Liver (tissue), 3 donors: Measurements from ENCODE around the gene FRMPD4.

Experiments used
- EGR1 ChIP-seq, 2 donors: IDR thresholded peaks; 2 replicates each; pipeline ENCODE4 v1.6.1; 2016 to 2018; ENCODE audit warnings: antibody characterized with exemption in 2 of 2, low read depth in 2 of 2
- GABPA ChIP-seq, 2 donors: IDR thresholded peaks in 1 of 2; conservative IDR thresholded peaks in 1 of 2; 2 replicates each; pipeline ENCODE4 v1.6.1; 2016; ENCODE audit warnings: antibody characterized with exemption in 2 of 2, mild to moderate bottlenecking in 1 of 2, moderate library complexity in 1 of 2
- HNF4A ChIP-seq, 2 donors: conservative IDR thresholded peaks; 2 replicates each; pipeline ENCODE4 v1.6.1; 2016; ENCODE audit warnings: antibody characterized with exemption in 2 of 2, mild to moderate bottlenecking in 2 of 2
- MAX ChIP-seq: IDR thresholded peaks from 2 replicates; pipeline ENCODE4 v1.6.1; 2016; ENCODE audit warnings: antibody characterized with exemption
- RXRA ChIP-seq, 2 donors: IDR thresholded peaks; 2 replicates each; pipeline ENCODE4 v1.6.1; 2017 to 2018; ENCODE audit warnings: antibody characterized with exemption in 2 of 2, mild to moderate bottlenecking in 1 of 2
- YY1 ChIP-seq: IDR thresholded peaks from 2 replicates; pipeline ENCODE4 v1.6.1; 2016; ENCODE audit warnings: antibody characterized with exemption, mild to moderate bottlenecking
- TF ChIP-seq, protein P1 (sequence below): fragments of 150-350 bp; IDR thresholded peaks from 2 replicates; pipeline ENCODE4 v1.5.1; 2017; ENCODE audit warnings: improper control_type of control experiment, low read depth, low read length; ENCODE audit not compliant: missing input control
- TF ChIP-seq, protein P2 (sequence below): IDR thresholded peaks from 2 replicates; pipeline ENCODE4 v1.6.1; 2016; ENCODE audit warnings: antibody characterized with exemption, mild to moderate bottlenecking
- donor health status: healthy.
- donor health status: healthy.

- TF ChIP-seq, protein P1, sequence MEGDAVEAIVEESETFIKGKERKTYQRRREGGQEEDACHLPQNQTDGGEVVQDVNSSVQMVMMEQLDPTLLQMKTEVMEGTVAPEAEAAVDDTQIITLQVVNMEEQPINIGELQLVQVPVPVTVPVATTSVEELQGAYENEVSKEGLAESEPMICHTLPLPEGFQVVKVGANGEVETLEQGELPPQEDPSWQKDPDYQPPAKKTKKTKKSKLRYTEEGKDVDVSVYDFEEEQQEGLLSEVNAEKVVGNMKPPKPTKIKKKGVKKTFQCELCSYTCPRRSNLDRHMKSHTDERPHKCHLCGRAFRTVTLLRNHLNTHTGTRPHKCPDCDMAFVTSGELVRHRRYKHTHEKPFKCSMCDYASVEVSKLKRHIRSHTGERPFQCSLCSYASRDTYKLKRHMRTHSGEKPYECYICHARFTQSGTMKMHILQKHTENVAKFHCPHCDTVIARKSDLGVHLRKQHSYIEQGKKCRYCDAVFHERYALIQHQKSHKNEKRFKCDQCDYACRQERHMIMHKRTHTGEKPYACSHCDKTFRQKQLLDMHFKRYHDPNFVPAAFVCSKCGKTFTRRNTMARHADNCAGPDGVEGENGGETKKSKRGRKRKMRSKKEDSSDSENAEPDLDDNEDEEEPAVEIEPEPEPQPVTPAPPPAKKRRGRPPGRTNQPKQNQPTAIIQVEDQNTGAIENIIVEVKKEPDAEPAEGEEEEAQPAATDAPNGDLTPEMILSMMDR, result no peak
- TF ChIP-seq HNF4A (conservative IDR thresholded peaks at IDR 0.05) (no peak), RXRA (IDR thresholded peaks at IDR 0.05) (no peak), GABPA (IDR thresholded peaks at IDR 0.05 in 1 of 2, conservative IDR thresholded peaks at IDR 0.05 in 1 of 2) (no peak), YY1 (no peak), EGR1 (IDR thresholded peaks at IDR 0.05; ENCODE audit: low read depth in 2 of 2) (no peak), MAX (no peak)
- TF ChIP-seq, protein P2, sequence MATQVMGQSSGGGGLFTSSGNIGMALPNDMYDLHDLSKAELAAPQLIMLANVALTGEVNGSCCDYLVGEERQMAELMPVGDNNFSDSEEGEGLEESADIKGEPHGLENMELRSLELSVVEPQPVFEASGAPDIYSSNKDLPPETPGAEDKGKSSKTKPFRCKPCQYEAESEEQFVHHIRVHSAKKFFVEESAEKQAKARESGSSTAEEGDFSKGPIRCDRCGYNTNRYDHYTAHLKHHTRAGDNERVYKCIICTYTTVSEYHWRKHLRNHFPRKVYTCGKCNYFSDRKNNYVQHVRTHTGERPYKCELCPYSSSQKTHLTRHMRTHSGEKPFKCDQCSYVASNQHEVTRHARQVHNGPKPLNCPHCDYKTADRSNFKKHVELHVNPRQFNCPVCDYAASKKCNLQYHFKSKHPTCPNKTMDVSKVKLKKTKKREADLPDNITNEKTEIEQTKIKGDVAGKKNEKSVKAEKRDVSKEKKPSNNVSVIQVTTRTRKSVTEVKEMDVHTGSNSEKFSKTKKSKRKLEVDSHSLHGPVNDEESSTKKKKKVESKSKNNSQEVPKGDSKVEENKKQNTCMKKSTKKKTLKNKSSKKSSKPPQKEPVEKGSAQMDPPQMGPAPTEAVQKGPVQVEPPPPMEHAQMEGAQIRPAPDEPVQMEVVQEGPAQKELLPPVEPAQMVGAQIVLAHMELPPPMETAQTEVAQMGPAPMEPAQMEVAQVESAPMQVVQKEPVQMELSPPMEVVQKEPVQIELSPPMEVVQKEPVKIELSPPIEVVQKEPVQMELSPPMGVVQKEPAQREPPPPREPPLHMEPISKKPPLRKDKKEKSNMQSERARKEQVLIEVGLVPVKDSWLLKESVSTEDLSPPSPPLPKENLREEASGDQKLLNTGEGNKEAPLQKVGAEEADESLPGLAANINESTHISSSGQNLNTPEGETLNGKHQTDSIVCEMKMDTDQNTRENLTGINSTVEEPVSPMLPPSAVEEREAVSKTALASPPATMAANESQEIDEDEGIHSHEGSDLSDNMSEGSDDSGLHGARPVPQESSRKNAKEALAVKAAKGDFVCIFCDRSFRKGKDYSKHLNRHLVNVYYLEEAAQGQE, result no peak
Observed at GRCh38 chrX:12245650-12246645, 107.7 kb downstream of the FRMPD4 start.
